GM10847 (cell line): Measurements from ENCODE around the gene PSD.

Experiments used
- POLR2A ChIP-seq: IDR thresholded peaks from 2 replicates; pipeline ENCODE4 v1.6.1; 2011; ENCODE audit not compliant: insufficient read length; ENCODE audit errors: extremely low read depth

Gene PSD

GRCh38 chr10:102424916-102425315 is 6.3 kb upstream of the PSD start:
- TF ChIP-seq POLR2A = no peak

- no peak for TF ChIP-seq POLR2A
Observed at GRCh38 chr10:102424145-102424544, 5.6 kb upstream of the PSD start.

- no peak for TF ChIP-seq POLR2A
Observed at GRCh38 chr10:102423372-102423968, 4.9 kb upstream of the PSD start.

GRCh38 chr10:102422545-102423129 is 4.1 kb upstream of the PSD start:
- peak; percentile 24 for TF ChIP-seq POLR2A

- TF ChIP-seq POLR2A = no peak
Observed at GRCh38 chr10:102421757-102422512, 3.4 kb upstream of the PSD start.

GRCh38 chr10:102421507-102421756 is 2.8 kb upstream of the PSD start:
- no peak for TF ChIP-seq POLR2A

- peak; percentile 8 for TF ChIP-seq POLR2A
Observed at GRCh38 chr10:102420714-102421506, 2.3 kb upstream of the PSD start, which contains the start of gene FBXL15. Gene FBXL15, plus strand, starts transcription at chr10:102420836. Its CDS starts 294 bp downstream, at chr10:102421130.

- no peak for TF ChIP-seq POLR2A
Observed at GRCh38 chr10:102420181-102420713, 1.7 kb upstream of the PSD start.

GRCh38 chr10:102419269-102420180 is 940 bp upstream of the PSD start:
- no peak for TF ChIP-seq POLR2A

- TF ChIP-seq POLR2A = no peak
Observed at GRCh38 chr10:102416695-102417094, 1.9 kb downstream of the PSD start.

- TF ChIP-seq POLR2A = no peak
Observed at GRCh38 chr10:102416283-102416682, 2.3 kb downstream of the PSD start.

GRCh38 chr10:102414749-102415148 is 3.8 kb downstream of the PSD start:
- TF ChIP-seq POLR2A = no peak

- no peak for TF ChIP-seq POLR2A
Observed at GRCh38 chr10:102413806-102414561, 4.6 kb downstream of the PSD start.
